Naive thymus-derived CD4-positive, alpha-beta T cell (primary cell): ENCODE results near the gene HNRNPF. TPM values are rescaled to one million over a fixed set of nuclear protein-coding genes. Genes with fewer than 3 reads are reported as not detected.
A peak's percentile ranks its signal among the peaks of the same experiment; 100 is the strongest.

Experiments
- ATAC-seq: fragments of 150-1000 bp; cut with Tn5 transposase; 2 replicates; pipeline ENCODE4 v1.10.0; 2021; ENCODE audit warnings: mild to moderate bottlenecking, moderate library complexity
- CTCF ChIA-PET: fragments of 350-600 bp; sonication (Branson Sonifier 250); formaldehyde crosslinking; loops from one replicate; lab custom pipeline; 2021; ENCODE audit warnings: antibody characterized with exemption; lab: Charles Lee
- POLR2A ChIA-PET: fragments of 350-600 bp; sonication (Branson Sonifier 250); formaldehyde crosslinking; loops from one replicate; lab custom pipeline; 2021; ENCODE audit warnings: antibody characterized with exemption, inconsistent platforms; lab: Charles Lee
- DNase-seq, 9 donors: peaks; one replicate each; pipeline versions ENCODE4 v3.0.0 to v3.0.0-alpha.2; 2020 to 2022; ENCODE audit warnings: mixed read lengths in 1 of 9
- H3K27ac ChIP-seq: one replicate; pipeline ENCODE4 v1.7.0; 2013; ENCODE audit warnings: mild to moderate bottlenecking, low read depth, low read length, moderate library complexity
- H3K27me3 ChIP-seq, 2 donors: one replicate each; pipeline ENCODE4 v1.7.0; 2013; ENCODE audit warnings: low read length in 2 of 2, mild to moderate bottlenecking in 2 of 2, moderate library complexity in 2 of 2; ENCODE audit not compliant: control insufficient read depth in 2 of 2, insufficient read depth in 2 of 2
- H3K36me3 ChIP-seq, 3 experiments: 1 replicate in 2 of 3; 2 replicates in 1 of 3; pipeline ENCODE4 v1.7.0; 2013; ENCODE audit warnings: low read length in 3 of 3, mild to moderate bottlenecking in 3 of 3, moderate library complexity in 1 of 3; ENCODE audit not compliant: insufficient read depth in 3 of 3, control insufficient read depth in 2 of 3
- H3K4me1 ChIP-seq, 2 donors: one replicate each; pipeline ENCODE4 v1.7.0; 2013; ENCODE audit warnings: low read length in 2 of 2, mild to moderate bottlenecking in 2 of 2, moderate library complexity in 1 of 2; ENCODE audit not compliant: control insufficient read depth in 2 of 2, insufficient read depth in 2 of 2
- H3K4me3 ChIP-seq: 2 replicates; pipeline ENCODE4 v1.7.0; 2013; ENCODE audit warnings: mild to moderate bottlenecking, low read length
- H3K9me3 ChIP-seq, 3 experiments: 1 replicate in 2 of 3; 2 replicates in 1 of 3; pipeline ENCODE4 v1.7.0; 2013; ENCODE audit warnings: low read length in 3 of 3; ENCODE audit not compliant: control insufficient read depth in 2 of 3
- H3K27ac Mint-ChIP-seq, 9 donors: one replicate each; pipeline ENCODE4 v1.8.0; 2020 to 2022; ENCODE audit warnings: mixed read lengths in 9 of 9, mild to moderate bottlenecking in 8 of 9, moderate library complexity in 5 of 9, inconsistent platforms in 2 of 9
- H3K27me3 Mint-ChIP-seq, 5 donors: one replicate each; pipeline ENCODE4 v1.8.0; 2021 to 2022; ENCODE audit warnings: mixed read lengths in 5 of 5, mild to moderate bottlenecking in 1 of 5
- H3K36me3 Mint-ChIP-seq, 5 donors: one replicate each; pipeline ENCODE4 v1.8.0; 2020 to 2022; ENCODE audit warnings: mixed read lengths in 5 of 5, mild to moderate bottlenecking in 3 of 5, inconsistent platforms in 1 of 5
- H3K4me1 Mint-ChIP-seq, 7 donors: one replicate each; pipeline ENCODE4 v1.8.0; 2020 to 2022; ENCODE audit warnings: mixed read lengths in 7 of 7, mild to moderate bottlenecking in 3 of 7, inconsistent platforms in 1 of 7
- H3K4me3 Mint-ChIP-seq, 10 donors: one replicate each; pipeline ENCODE4 v1.8.0; 2020 to 2022; ENCODE audit warnings: mild to moderate bottlenecking in 10 of 10, mixed read lengths in 10 of 10, moderate library complexity in 6 of 10, inconsistent platforms in 2 of 10
- H3K9me3 Mint-ChIP-seq, 11 donors: one replicate each; pipeline ENCODE4 v1.8.0; 2020 to 2022; ENCODE audit warnings: mixed read lengths in 11 of 11, mild to moderate bottlenecking in 4 of 11, inconsistent platforms in 1 of 11, moderate library complexity in 1 of 11
- intact Hi-C, 2 donors: fragments of 100-400 bp; cut with micrococcal nuclease; formaldehyde crosslinking; loops; one replicate each; pipeline ENCODE4 v1.15.1; 2023
- polyA plus RNA-seq, 2 donors: library from polyadenylated mRNA; unstranded; fragments of 300-500 nt; fragmentation: Illumina TruSeq; gene quantifications; one replicate each; pipeline ENCODE4 v1.2.3, GENCODE V29; 2021
- total RNA-seq, 6 experiments: library from RNA in 5 of 6; stranded (reverse) in 5 of 6; gene quantifications; 1 replicate in 5 of 6; 2 replicates in 1 of 6; pipeline ENCODE4 v1.2.3 and lab custom pipeline; 2021 to 2026

HNRNPF gene
- total and polyA plus RNA-seq, 7 experiments from 2014 or later = 88.1 to 449 (median 173) TPM

DNA sequence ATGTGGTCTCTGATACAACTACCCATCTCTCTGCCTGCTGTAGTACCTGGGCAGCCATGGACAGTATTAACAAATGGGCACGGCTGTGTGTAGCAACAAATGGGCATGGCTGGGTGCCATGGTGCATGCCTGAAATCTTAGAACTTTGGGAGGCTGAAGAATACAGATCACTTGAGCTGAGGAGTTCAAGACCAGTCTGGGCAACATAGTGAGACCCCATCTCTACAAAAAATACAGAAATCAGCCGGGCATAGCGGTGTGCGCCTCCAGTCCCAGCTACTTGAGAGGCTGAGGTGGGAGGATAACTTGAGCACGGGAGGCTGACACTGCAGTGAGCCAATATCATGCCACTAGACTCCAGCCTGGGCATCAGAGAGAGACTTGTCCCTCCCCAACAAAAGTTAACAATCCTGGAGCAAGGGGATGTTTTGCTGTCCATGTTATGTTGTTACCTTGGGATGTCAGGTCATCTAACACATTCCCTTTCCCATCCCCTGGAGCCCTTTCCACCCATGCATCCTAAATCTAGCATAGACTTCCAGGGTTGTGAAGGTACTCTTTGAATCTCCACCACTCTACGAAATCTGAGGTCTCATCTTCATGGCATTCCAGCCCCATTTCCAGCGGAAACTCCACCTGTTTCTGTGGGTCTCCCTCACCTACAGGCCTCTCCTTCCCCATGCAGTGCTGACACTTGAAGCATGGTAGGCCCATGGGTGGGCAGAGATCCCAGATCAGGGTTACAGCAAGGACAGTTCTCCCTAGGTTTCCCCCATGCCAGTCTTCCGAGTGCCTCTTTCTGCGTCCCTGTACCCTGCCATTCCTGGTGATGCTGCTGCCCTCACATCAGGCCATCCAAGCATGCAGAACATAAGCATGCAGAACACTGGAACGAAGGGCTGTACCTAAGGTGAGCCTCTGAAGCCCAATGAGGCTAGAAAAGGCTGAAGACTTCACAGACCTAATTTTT is 24.4 kb downstream of the HNRNPF start:
- H3K4me3 ChIP-seq = no peak overlapping the region
- H3K27ac ChIP-seq = peak overlapping the region; percentile 24
- H3K9me3 ChIP-seq = no peaks in the 10 kb centered on the region
- peaks cover 17 to 35% (median 30%) of the 10 kb centered on the region in 3 experiments for H3K36me3 ChIP-seq
- Mint-ChIP-seq H3K4me3 (no peak overlapping the region), H3K9me3 (no peaks in the 10 kb centered on the region), H3K36me3 (peaks cover 8 to 21% (median 12%) of the 10 kb centered on the region in 5 donors), H3K27ac (peak overlapping the region; percentile 17 to 79 (median 62)), H3K4me1 (peaks cover 13 to 45% (median 37%) of the 10 kb centered on the region in 7 donors), H3K27me3 (no peaks in the 10 kb centered on the region)
- H3K4me1 ChIP-seq = peaks cover 13 to 19% of the 10 kb centered on the region in 2 donors
- intact Hi-C loops = no loop called here
- ATAC-seq (no peak), DNase-seq (no peak)
- ChIA-PET CTCF (interaction anchor here (0.6 kb wide), 1 partner anchor 219 kb away, joined by 6 read pairs; no protein-coding TSS in a partner anchor), POLR2A (interaction anchor here (1.0 to 1.3 kb wide), 2 partner anchors 19 to 35 kb away, joined by 3 to 4 read pairs; no protein-coding TSS in a partner anchor)
- H3K27me3 ChIP-seq = no peaks in the 10 kb centered on the region

DNA sequence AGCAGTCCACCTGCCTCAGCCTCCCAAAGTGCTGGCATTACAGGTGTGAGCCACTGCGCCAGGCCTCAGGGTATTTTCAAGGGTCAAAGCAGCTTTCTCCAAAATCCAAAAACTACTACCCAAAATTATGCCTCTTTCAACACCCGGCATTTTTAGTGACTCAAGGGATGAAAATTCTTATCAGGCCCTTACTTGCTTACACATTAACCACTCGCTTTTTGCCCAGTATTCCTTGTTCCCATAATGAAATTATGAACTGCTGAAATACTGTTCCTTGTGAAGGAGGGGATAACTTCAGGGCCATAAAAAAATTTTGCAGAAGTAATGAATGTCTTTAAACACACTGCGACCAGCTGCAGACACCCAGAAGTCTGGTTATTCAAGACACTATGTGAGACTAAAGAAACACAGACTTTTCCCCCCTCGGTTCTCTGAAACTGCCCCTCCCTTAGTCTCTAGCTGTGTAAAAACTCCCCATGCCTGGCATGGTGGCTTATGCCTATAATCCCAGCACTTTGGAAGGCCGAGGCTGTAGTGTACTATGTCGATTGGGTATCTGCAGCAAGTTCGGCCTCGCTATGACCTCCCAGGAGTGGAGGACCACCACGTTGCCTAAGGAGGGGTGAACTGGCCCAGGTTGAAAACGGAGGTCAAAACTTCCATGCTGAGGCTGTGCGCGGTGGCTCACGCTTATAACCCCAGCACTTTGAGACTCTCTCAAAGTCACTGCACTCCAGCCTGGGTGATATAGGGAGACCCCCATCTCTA is 25.6 kb downstream of the HNRNPF start:
- intact Hi-C loops = no loop called here
- ATAC-seq (no peak), DNase-seq (no peak)
- Mint-ChIP-seq H3K27me3 (no peaks in the 10 kb centered on the region), H3K4me3 (no peak overlapping the region), H3K36me3 (peaks cover 8 to 14% (median 9%) of the 10 kb centered on the region in 5 donors), H3K4me1 (peaks cover 7 to 33% (median 29%) of the 10 kb centered on the region in 7 donors), H3K27ac (peak overlapping the region in 7 of 9 donors; percentile 17 to 79 (median 69)), H3K9me3 (no peaks in the 10 kb centered on the region)
- peaks cover 16 to 24% (median 19%) of the 10 kb centered on the region in 3 experiments for H3K36me3 ChIP-seq
- no peak overlapping the region for H3K27ac ChIP-seq
- no peak overlapping the region for H3K4me3 ChIP-seq
- no peaks in the 10 kb centered on the region for H3K9me3 ChIP-seq
- H3K4me1 ChIP-seq = peaks cover 4 to 9% of the 10 kb centered on the region in 2 donors
- H3K27me3 ChIP-seq = no peaks in the 10 kb centered on the region
- CTCF ChIA-PET = no interaction called here
- POLR2A ChIA-PET = interaction anchor here (1.3 kb wide), 1 partner anchor 21 kb away, joined by 3 read pairs; no protein-coding TSS in a partner anchor

DNA sequence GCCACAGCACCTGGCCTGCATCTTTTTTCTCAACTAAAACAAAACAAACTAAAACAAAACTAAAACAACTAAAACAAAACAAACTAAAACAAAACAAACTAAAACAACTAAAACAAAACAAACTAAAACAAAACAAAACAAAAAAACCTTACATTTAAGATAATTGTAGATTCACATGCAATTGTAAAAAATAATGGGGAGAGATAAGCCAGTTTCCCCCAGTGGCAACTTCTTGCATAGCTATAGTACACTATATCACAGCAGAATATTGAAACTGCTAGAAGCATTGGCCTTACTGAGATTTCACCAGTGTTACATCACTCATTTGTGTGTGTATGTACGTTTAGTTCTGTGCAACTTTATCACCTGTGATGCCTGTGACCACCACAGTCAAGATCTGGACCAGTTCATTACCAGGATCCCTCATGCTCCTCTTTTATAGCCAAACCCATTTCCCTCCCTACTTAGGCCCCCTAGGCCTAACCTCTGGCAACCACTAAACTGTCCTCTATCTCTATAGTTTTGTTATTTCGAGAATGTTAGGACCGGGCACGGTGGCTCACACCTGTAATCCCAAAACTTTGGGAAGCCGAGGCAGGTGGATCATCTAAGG is 28.3 kb downstream of the HNRNPF start:
- H3K9me3 Mint-ChIP-seq = no peaks in the 10 kb centered on the region
- peak overlapping the region in 8 of 9 donors; percentile 54 to 87 (median 65) for H3K27ac Mint-ChIP-seq
- H3K4me3 Mint-ChIP-seq = no peak overlapping the region
- ChIA-PET CTCF (no interaction called here), POLR2A (interaction anchor here (0.7 kb wide), 1 partner anchor 16 kb away, joined by 6 read pairs; no protein-coding TSS in a partner anchor)
- Histone ChIP-seq H3K4me3 (no peak overlapping the region), H3K9me3 (no peaks in the 10 kb centered on the region), H3K27ac (no peak overlapping the region), H3K4me1 (no peaks in the 10 kb centered on the region), H3K36me3 (peaks cover 0 to 3% (median 0%) of the 10 kb centered on the region in 3 experiments), H3K27me3 (no peaks in the 10 kb centered on the region)
- DNase-seq (no peak), ATAC-seq (no peak)
- intact Hi-C loops = no loop called here
- H3K4me1 Mint-ChIP-seq = peaks cover 0 to 14% (median 7%) of the 10 kb centered on the region in 7 donors
- no peaks in the 10 kb centered on the region for H3K36me3 Mint-ChIP-seq
- H3K27me3 Mint-ChIP-seq = no peaks in the 10 kb centered on the region

DNA sequence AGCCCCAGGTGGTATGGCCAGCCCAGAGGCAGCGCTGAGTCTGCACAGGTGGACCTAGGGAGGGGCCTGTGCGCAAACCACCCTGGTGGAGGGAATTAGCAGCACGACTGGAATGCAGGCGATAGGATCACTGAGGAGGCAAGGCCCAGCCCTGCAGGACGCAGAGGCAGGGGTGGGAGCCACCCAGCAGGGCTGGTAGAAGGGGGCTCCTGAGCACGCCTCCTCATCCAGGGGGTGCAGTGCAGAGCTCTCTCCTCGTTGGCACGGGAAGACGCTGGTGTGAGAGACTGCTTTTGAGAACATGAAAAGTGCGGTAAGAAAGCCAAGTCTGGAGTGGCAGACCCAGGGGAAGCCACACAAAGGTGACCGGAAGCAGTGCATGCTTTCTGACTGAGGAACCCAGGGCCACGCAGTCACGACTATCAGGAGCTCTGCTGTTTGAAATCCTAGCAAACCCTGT is 31.5 kb downstream of the HNRNPF start:
- CTCF ChIA-PET = no interaction called here
- no peaks in the 10 kb centered on the region for H3K36me3 Mint-ChIP-seq
- H3K27ac Mint-ChIP-seq = no peak overlapping the region

DNA sequence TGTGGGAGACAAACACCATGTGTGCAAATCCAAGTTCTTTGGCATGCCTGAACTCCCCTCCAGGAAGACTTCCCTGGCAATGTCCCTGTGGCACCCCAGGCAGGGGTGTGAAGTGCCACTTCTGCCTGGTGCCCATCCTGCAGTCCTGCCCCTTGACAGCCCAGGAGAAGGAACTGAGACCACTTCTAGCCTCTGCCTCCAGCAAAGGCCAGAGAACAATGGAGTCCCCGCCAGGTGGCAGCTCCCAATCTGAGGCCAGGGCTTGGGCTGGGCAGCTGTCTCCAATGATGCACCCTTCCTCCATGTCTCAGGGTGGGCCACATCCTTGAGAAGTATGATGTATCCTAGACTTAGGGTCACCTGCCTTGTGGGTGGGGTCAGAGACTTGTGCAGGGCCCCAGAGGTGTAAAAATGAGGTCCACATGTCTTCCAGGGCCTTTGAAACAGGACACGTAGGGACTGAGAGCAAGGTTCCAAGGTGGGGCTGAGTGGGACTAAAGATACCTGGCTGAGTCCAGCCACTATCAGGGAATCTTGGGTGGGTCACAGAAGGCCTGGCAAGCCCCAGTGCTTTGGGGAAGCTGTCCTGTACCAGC is 32.1 kb downstream of the HNRNPF start:
- H3K4me1 Mint-ChIP-seq = peaks cover 0 to 11% (median 5%) of the 10 kb centered on the region in 7 donors
- POLR2A ChIA-PET = no interaction called here

More for the DNA sequence above, 31.5 kb downstream of the HNRNPF start:
- H3K4me3 Mint-ChIP-seq = no peak overlapping the region
- no peaks in the 10 kb centered on the region for H3K36me3 ChIP-seq
- H3K27me3 Mint-ChIP-seq = no peaks in the 10 kb centered on the region
- H3K9me3 Mint-ChIP-seq = no peaks in the 10 kb centered on the region
- H3K27ac ChIP-seq = no peak overlapping the region
- no peaks in the 10 kb centered on the region for H3K9me3 ChIP-seq
- intact Hi-C loops = no loop called here
- H3K4me1 Mint-ChIP-seq = peaks cover 0 to 11% (median 5%) of the 10 kb centered on the region in 7 donors
- POLR2A ChIA-PET = no interaction called here
- no peak for DNase-seq
- no peaks in the 10 kb centered on the region for H3K4me1 ChIP-seq
- no peak for ATAC-seq
- H3K4me3 ChIP-seq = no peak overlapping the region
- no peaks in the 10 kb centered on the region for H3K27me3 ChIP-seq

More for the DNA sequence above, 32.1 kb downstream of the HNRNPF start:
- H3K27ac ChIP-seq = no peak overlapping the region
- H3K4me1 ChIP-seq = no peaks in the 10 kb centered on the region
- no peaks in the 10 kb centered on the region for H3K27me3 ChIP-seq
- ATAC-seq = no peak
- intact Hi-C loops = no loop called here
- H3K4me3 ChIP-seq = no peak overlapping the region
- DNase-seq = no peak
- Mint-ChIP-seq H3K27me3 (no peaks in the 10 kb centered on the region), H3K36me3 (no peaks in the 10 kb centered on the region), H3K4me3 (no peak overlapping the region), H3K9me3 (no peaks in the 10 kb centered on the region), H3K27ac (no peak overlapping the region)
- CTCF ChIA-PET = no interaction called here
- no peaks in the 10 kb centered on the region for H3K36me3 ChIP-seq
- no peaks in the 10 kb centered on the region for H3K9me3 ChIP-seq
